GM18867 (cell line): ENCODE results near the gene CMPK1.
A peak's percentile ranks its signal among the peaks of the same experiment; 100 is the strongest.
"Not testable (repeated sequence)": the region's sequence is repeated elsewhere in the genome, so short reads cannot be mapped to it uniquely, and the experiment has no call there.

ENCODE experiments used
- ATAC-seq: cut with Tn5 transposase; IDR thresholded peaks from one replicate; pipeline ENCODE4 v1.9.1; 2021; ENCODE audit warnings: mild to moderate bottlenecking, moderate library complexity; ENCODE audit not compliant: unreplicated experiment

Gene CMPK1, protein sequence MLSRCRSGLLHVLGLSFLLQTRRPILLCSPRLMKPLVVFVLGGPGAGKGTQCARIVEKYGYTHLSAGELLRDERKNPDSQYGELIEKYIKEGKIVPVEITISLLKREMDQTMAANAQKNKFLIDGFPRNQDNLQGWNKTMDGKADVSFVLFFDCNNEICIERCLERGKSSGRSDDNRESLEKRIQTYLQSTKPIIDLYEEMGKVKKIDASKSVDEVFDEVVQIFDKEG

DNA sequence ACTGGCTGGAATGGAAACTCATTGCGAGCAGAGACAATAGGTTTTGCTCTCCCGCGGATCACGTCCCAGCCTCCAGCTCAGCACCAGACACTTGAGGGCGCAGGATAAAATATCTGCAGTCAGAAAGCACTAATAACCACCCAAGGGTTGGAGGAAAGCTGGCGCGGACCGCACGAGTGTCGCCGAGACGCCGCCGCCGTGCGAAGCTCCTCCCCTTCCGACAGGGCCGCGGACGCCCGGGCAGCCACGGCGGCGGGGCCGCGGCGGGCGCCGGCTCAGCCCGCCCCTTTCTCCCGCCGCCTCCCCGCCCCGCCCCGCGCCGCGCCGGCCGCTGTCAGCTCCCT lies at the start of gene CMPK1:
Gene CMPK1 (plus strand): TSS at position 213 of the 344 bp plus-strand sequence. CDS start 156 bp downstream, outside the sequence.
- ATAC-seq = peak; percentile 82

- ATAC-seq = not testable (repeated sequence)
These were observed 45.5 kb upstream of the CMPK1 start for GRCh38 chr1:47288116-47288515.

GRCh38 chr1:47294863-47295262 lies 38.7 kb upstream of the CMPK1 start:
- not testable (repeated sequence) for ATAC-seq

GRCh38 chr1:47295579-47295978 lies 38.0 kb upstream of the CMPK1 start:
- ATAC-seq = no peak

- ATAC-seq = no peak
These were observed 35.4 kb upstream of the CMPK1 start for GRCh38 chr1:47298025-47298699.

DNA sequence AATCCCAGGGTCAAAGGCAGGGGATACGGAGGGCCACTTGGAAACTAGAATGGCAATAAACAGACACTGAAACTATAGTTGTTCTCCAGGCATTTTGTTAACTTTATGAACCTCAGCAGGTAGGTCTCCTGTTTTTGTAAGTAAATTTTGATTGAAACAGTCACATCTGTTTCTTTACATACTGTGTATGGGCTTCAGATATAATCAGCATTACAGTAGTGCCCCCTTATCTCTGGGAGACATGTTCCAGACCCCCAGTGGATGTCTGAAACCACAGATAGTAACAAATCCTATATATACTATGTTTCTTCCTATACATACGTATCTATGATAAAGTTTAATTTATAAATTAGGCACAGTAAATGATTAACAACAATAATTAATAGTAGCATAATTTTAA lies 31.1 kb upstream of the CMPK1 start:
- no peak for ATAC-seq

- no peak for ATAC-seq
These were observed 24.2 kb upstream of the CMPK1 start for GRCh38 chr1:47309427-47309826.

DNA sequence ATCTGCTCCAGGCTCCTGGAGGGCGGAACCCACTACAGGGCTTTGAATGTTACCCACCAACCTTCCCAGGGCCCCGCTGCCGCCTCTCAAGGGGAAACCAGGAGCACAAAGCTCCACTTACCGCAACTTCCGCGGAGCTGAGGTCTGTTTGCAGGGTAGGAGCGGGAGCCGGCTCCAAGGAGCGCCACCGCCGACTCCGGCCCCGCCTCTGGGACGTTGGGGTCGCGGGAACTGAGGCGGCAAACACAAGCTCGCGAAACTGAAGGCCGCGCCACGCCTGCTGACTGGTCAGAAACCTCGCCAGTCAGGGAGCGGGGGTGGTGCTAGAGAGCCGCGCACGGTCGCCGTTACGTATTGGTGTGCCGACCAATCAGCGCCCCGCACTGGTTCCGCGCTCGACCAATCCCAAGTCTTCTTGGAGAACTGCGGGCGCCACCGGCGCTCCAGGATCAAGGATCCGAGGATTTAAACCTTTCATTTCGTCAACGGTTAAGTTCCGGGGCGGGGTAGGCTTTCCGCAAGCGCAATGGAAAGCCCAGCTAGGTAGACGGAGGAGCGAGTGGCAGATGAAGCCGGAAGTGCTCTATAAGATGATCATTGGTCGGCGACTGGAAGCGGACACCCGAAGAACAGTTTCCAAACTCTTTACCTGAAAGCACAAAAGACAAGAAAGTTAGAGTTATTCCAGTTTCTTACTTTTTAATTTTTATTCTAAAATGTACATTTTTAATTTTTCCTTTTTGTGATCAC lies 19.5 kb upstream of the CMPK1 start, which contains the start of gene STIL:
Gene STIL (minus strand): TSS at position 233 of the 750 bp plus-strand sequence. CDS start 3,828 bp downstream, outside the sequence.
- ATAC-seq = peak; percentile 96

- no peak for ATAC-seq
These were observed 15.7 kb upstream of the CMPK1 start for GRCh38 chr1:47317841-47318240.

DNA sequence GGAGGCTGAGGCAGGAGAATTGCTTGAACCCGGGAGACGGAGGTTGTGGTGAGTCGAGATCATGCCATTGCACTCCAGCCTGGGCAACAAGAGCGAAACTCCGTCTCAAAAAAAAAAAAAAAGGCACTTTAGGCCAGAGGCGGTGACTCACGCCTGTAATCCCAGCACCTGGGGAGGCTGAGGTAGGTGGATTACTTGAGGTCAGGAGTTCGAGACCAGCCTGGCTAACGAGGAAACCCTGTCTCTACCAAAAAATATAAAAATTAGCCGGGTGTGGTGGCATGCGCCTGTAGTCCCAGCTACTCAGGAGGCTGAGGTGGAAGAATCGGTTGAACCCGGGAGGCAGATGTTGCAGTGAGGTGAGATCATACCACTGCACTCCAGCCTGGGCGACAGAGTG lies 13.6 kb upstream of the CMPK1 start:
- not testable (repeated sequence) for ATAC-seq

DNA sequence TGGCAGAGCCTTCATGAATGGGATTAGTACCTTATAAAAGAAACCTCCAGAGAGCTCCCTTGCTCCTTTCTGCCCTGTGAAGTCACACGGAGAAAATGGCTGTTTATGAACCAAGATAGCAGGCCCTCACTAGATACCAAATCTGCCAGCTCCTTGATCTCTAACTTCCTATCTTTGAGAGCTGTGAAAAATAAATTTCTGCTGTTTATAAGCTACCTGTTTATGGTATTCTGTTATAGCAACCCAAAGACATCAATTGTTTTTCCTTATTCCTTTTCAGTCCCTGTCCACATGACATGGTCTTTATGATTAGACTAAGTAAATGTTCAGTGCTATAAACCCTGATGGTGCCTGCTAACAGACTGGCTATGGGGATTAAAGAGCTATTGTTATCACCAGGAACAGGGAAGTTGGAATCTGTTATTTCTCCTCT lies 10.0 kb upstream of the CMPK1 start:
- no peak for ATAC-seq

- ATAC-seq = no peak
These were observed 8.9 kb upstream of the CMPK1 start for GRCh38 chr1:47324682-47325081.

GRCh38 chr1:47325528-47325927 lies 8.1 kb upstream of the CMPK1 start:
- ATAC-seq = no peak

DNA sequence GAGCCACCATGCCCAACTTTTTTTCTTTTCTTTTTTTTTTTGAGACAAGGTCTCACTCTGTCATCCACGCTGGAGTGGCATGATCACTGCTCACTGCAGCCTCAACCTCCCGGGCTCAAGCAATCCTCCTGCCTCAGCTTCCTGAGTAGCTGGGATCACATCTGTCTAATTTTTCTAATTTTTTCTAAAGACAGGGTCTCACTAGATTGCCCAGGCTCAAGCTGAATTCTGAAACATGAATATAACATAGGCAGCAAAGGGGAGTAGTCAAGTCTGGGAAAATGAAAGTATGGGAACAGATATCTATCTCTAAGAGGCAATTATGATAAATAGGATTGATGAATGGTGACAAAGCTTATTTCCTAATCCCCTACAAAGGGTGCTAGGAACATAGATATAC lies 7.3 kb upstream of the CMPK1 start:
- no peak for ATAC-seq

DNA sequence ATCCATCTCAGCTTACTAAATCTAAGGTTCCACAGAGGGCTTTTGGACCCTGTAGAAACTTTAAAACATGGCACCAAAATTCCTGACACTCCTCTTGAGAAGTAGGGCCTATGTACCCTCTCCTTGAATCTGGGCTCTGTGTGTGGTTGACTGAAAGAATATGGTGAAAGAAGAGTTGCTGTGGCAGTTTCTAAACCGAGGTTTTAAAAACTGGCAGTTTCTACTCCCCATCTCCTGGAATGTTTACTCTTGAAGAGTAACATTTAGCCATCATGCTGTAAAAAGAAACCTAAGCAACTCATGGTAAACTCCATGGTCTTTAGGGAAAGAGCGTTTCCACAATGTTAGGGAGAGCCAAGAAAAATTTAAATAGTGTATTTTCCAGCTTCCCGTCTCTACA lies 4.6 kb upstream of the CMPK1 start:
- no peak for ATAC-seq

GRCh38 chr1:47330212-47330611 lies 3.4 kb upstream of the CMPK1 start:
- no peak for ATAC-seq

- no peak for ATAC-seq
These were observed 1.7 kb upstream of the CMPK1 start for GRCh38 chr1:47331875-47332274.

DNA sequence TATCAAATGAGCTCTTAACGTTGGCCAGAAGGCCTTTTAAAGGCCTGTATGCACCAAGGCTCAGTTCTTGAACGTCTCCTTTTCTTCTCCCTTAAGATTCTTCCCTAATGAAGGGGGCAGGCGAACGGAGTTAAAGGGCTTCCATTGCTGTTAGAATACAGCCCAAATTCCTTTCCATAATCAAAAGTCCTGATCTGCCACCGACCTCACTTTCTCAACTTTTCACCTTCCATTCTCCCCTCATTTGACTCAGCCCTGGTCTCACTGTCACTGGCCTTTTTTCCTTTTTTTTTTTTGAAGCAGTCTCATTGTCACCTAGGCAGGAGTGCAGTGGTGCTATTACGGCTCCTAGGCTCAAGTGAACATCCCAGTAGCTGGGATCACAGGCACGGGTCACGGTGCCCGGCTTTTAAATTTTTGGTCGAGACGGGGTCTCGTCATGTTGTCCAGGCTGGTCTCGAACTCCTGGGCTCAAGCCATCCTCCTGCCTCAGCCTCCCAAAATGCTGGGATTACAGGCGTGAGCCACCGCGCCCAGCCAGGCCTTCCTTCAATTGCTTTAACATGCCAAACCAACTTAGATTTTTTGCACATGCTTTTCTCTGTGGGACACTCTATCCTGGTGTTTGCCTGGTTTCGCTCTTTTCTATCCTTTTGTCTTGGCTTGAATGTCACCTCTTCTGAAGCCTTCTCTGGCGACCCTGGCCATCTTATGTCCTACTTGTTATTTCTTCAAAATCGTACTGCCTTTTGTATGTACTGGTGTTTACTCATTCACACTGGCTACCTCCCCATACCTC lies 612 bp upstream of the CMPK1 start:
- ATAC-seq = no peak

DNA sequence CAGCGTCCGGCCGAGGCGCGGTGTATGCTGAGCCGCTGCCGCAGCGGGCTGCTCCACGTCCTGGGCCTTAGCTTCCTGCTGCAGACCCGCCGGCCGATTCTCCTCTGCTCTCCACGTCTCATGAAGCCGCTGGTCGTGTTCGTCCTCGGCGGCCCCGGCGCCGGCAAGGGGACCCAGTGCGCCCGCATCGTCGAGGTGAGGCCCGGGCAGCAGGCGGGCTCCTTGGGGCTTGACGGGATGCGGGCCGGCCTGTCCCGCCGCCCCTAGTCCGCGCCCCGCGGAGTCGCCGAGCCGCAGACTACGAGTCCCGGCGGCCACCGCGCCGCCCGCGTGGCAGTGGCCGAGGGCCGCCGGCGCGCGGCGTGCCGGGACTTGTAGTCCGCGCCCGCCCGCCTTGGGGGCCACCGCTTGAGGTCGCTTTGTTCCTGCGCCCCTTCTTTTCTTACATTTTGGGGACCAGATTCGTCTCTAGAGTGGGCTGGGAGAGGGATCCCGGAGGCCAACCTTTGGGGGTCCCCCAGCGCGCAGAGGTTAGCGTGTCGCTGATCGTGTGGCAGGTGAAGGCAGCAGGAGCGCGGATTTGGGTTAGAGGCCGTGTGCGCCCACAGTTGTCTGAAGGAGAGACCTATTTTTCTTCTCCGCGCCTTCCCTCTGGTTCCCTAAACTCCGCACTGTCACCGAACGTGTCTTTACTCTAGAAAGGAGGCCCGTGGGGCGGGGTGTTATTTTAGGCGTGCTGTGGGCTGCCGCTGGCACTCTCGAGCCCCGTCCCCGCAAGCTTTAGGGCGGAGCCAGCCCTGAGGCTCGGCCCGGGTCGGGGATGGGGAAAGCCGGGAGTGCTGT lies 553 bp downstream of the CMPK1 start:
- ATAC-seq = peak; percentile 85

DNA sequence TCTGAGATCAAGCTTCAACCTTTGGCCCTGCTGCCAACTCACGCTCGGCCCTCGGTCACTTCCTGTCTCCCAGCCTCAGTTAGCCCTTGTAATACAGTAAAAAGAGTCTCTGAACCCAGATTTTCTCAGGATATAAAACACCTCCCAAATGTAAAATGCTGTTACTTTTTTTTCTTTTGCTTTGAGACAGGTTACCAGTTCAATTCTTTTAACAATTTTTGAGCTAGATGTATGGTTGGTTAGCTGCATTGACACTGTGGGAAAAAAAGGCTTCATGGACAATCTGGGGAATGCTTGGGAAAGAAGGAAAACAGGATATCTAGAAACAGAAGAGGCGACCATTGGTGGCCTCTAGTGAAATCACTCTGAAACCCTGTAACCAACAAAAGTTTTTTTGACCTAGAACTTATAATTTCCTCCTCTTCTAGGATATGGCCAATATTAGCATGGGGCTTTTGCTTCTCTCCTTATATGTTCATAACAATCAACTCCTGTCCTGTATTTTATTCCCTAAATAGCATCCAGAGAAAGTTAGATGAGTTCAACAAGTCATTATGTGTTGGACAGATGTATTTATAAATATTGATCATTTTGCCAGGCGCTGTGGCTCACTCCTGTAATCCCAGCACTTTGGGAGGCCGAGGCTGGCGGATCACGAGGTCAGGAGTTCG lies 1.3 kb downstream of the CMPK1 start:
- no peak for ATAC-seq
